GM23248 (cell line): Measurements from ENCODE around the gene CACNA1I. TPM values are rescaled to one million over a fixed set of nuclear protein-coding genes. Genes with fewer than 3 reads are reported as not detected.

Source experiments
- DNase-seq: peaks from one replicate; pipeline ENCODE4 v3.0.0-alpha.2; 2015
- H2AFZ ChIP-seq: fragments of 200-600 bp; sonication (generic); 2 replicates; pipeline ENCODE4 v1.6.1; 2016; ENCODE audit warnings: antibody characterized with exemption
- H3F3A ChIP-seq: fragments of 200-600 bp; sonication (generic); 2 replicates; pipeline ENCODE4 v1.6.1; 2016; ENCODE audit warnings: mild to moderate bottlenecking, antibody characterized with exemption, mixed run types; ENCODE audit not compliant: insufficient read depth
- H3K27ac ChIP-seq: fragments of 200-600 bp; sonication (generic); 2 replicates; pipeline ENCODE4 v1.5.1; 2016; ENCODE audit warnings: mild to moderate bottlenecking
- H3K27me3 ChIP-seq: fragments of 200-600 bp; sonication (generic); replicated peaks from 2 replicates; pipeline ENCODE4 v1.6.1; 2016; ENCODE audit warnings: mild to moderate bottlenecking; ENCODE audit not compliant: insufficient read depth
- H3K36me3 ChIP-seq: fragments of 200-600 bp; sonication (generic); 2 replicates; pipeline ENCODE4 v1.6.1; 2016; ENCODE audit warnings: low read depth, mild to moderate bottlenecking
- H3K4me1 ChIP-seq: fragments of 200-600 bp; sonication (generic); 2 replicates; pipeline ENCODE4 v1.6.1; 2016; ENCODE audit warnings: mild to moderate bottlenecking; ENCODE audit not compliant: insufficient read depth
- H3K4me2 ChIP-seq: fragments of 200-600 bp; sonication (generic); one replicate; pipeline ENCODE4 v1.6.1; 2016; ENCODE audit warnings: mild to moderate bottlenecking; ENCODE audit not compliant: unreplicated experiment
- H3K4me3 ChIP-seq: fragments of 200-600 bp; sonication (generic); 2 replicates; pipeline ENCODE4 v1.5.1; 2016; ENCODE audit warnings: mild to moderate bottlenecking
- H3K79me2 ChIP-seq: fragments of 200-600 bp; sonication (generic); 2 replicates; pipeline ENCODE4 v1.6.1; 2016; ENCODE audit warnings: mild to moderate bottlenecking; ENCODE audit not compliant: insufficient read depth
- H3K9ac ChIP-seq: fragments of 200-600 bp; sonication (generic); 2 replicates; pipeline ENCODE4 v1.6.1; 2016; ENCODE audit warnings: mild to moderate bottlenecking
- H3K9me2 ChIP-seq: fragments of 200-600 bp; sonication (generic); 2 replicates; pipeline ENCODE4 v1.6.1; 2016; ENCODE audit warnings: mixed run types, mild to moderate bottlenecking, moderate library complexity; ENCODE audit not compliant: insufficient read depth
- H3K9me3 ChIP-seq: fragments of 200-600 bp; sonication (generic); one replicate; pipeline ENCODE4 v1.6.1; 2017; ENCODE audit warnings: low read depth
- H4K20me1 ChIP-seq: fragments of 200-600 bp; sonication (generic); 2 replicates; pipeline ENCODE4 v1.6.0; 2016; ENCODE audit not compliant: insufficient read depth
- EZH2 ChIP-seq: fragments of 200-600 bp; sonication (generic); IDR thresholded peaks from 2 replicates; pipeline ENCODE4 v1.6.1; 2018; ENCODE audit warnings: antibody characterized with exemption, mild to moderate bottlenecking; ENCODE audit not compliant: insufficient read depth, poor library complexity, severe bottlenecking
- EZH2phosphoT487 ChIP-seq: fragments of 200-600 bp; sonication (generic); IDR thresholded peaks from 2 replicates; pipeline ENCODE4 v1.6.1; 2018; ENCODE audit warnings: antibody characterized with exemption, moderate library complexity, mild to moderate bottlenecking, low read depth; ENCODE audit not compliant: insufficient read depth
- WGBS, 2 experiments: methylation state at CpG; one replicate each; pipeline ENCODE4 v1.1.6; 2015 to 2017; ENCODE audit warnings: low lambda C conversion rate in 2 of 2, low coverage in 1 of 2; ENCODE audit errors: missing lambda C conversion rate in 2 of 2; 5-methylcytosine and 5-hydroxymethylcytosine counted together
- in situ Hi-C: fragments of 300-500 bp; cut with MboI; formaldehyde crosslinking; loops from 2 replicates; pipeline ENCODE4 v1.15.0; 2020
- polyA plus RNA-seq: library from polyadenylated mRNA; unstranded; fragments of >200 nt; fragmentation: Nextera tagmentation; extraction: Ambion mirVana; gene quantifications from 2 replicates; pipeline ENCODE4 v1.2.1, GENCODE V29; 2016
- total RNA-seq: library from RNA; depleted of rRNA; stranded (reverse); fragments of >200 nt; shearing (Covaris generic); gene quantifications from 2 replicates; pipeline ENCODE4 v1.2.3, GENCODE V29; 2014

Gene CACNA1I
- total and polyA plus RNA-seq, 2 experiments from 2014 or later: not detected

DNA sequence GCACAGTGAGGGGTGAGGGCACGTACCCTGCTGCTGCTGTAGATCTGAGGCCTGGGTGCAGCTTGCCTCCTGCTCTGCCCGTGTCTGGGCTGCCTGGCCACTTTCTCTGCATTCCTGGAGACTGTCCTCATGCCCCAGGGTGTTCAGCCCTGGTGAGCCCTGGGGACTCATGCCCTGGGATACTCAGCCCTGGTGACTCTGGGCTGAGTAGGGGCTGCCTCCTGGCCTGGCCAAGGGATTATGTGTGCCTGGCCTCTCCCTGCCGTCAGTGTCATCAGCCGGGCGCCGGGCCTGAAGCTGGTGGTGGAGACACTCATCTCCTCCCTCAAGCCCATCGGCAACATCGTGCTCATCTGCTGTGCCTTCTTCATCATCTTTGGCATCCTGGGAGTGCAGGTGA, 94.7 kb downstream of the CACNA1I start:
- no peak overlapping the region for H3K27ac ChIP-seq
- H4K20me1 ChIP-seq: no peaks in the 10 kb centered on the region
- no peaks in the 10 kb centered on the region for H3K4me1 ChIP-seq
- H3K36me3 ChIP-seq: no peaks in the 10 kb centered on the region
- peak; percentile 52 for DNase-seq
- peaks cover 37% of the 10 kb centered on the region for H3K27me3 ChIP-seq
- H3K9me3 ChIP-seq: no peaks in the 10 kb centered on the region
- no peaks in the 10 kb centered on the region for H3K9me2 ChIP-seq
- H3K4me3 ChIP-seq: no peak overlapping the region
- 8 to 19% methylated on average over 8 of the region's 8 CpGs for WGBS, 2 experiments
- no peak overlapping the region for H2AFZ ChIP-seq
- in situ Hi-C loops: no loop called here
- no peaks in the 10 kb centered on the region for H3K79me2 ChIP-seq
- no peaks in the 10 kb centered on the region for H3F3A ChIP-seq
- H3K9ac ChIP-seq: no peak overlapping the region
- TF ChIP-seq EZH2: no peak
- TF ChIP-seq EZH2phosphoT487: no peak
- H3K4me2 ChIP-seq: no peak overlapping the region

DNA sequence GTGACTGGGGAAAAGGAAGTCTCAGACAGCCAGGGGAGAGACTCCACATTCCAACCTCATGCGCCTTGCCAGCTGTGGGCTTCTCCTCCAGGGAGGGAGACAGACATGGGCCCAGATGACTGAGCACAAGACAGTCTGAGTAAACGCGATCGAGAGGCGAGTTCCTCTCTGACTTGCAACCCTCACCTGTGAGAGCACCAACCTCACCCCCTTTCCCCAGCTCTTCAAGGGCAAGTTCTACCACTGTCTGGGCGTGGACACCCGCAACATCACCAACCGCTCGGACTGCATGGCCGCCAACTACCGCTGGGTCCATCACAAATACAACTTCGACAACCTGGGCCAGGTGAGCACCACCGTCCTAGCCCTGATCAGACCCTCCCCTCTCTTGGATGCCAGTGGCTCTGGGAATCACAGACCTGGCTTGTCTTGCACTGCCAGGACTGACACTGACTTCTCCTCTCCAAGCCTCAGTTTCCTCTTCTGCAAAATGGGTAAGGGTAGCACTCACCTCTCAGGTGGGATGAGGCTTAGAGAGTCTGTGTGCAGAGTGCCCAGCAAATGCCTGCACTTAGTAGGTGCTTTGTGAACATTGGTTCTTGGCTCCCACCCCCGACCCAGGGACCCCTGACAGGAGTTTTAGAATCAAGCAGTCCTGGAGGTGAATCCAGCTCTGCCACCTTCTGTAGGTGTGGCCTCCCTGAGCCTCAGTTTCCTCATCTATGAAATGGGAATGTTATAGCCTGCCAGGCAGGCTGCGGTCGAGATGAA, 95.3 kb downstream of the CACNA1I start:
- no peaks in the 10 kb centered on the region for H3K9me2 ChIP-seq
- H3K9ac ChIP-seq: no peak overlapping the region
- H3K27ac ChIP-seq: no peak overlapping the region
- peaks cover 36% of the 10 kb centered on the region for H3K27me3 ChIP-seq
- no peaks in the 10 kb centered on the region for H3F3A ChIP-seq
- no peak overlapping the region for H3K4me2 ChIP-seq
- in situ Hi-C loops: no loop called here
- H3K4me3 ChIP-seq: no peak overlapping the region
- H3K36me3 ChIP-seq: no peaks in the 10 kb centered on the region
- H3K9me3 ChIP-seq: no peaks in the 10 kb centered on the region
- no peaks in the 10 kb centered on the region for H3K79me2 ChIP-seq
- TF ChIP-seq EZH2phosphoT487 (no peak), EZH2 (no peak)
- no peaks in the 10 kb centered on the region for H4K20me1 ChIP-seq
- H3K4me1 ChIP-seq: no peaks in the 10 kb centered on the region
- DNase-seq: no peak
- H2AFZ ChIP-seq: no peak overlapping the region
- 77 to 80% methylated on average over 16 of the region's 16 CpGs for WGBS, 2 experiments

DNA sequence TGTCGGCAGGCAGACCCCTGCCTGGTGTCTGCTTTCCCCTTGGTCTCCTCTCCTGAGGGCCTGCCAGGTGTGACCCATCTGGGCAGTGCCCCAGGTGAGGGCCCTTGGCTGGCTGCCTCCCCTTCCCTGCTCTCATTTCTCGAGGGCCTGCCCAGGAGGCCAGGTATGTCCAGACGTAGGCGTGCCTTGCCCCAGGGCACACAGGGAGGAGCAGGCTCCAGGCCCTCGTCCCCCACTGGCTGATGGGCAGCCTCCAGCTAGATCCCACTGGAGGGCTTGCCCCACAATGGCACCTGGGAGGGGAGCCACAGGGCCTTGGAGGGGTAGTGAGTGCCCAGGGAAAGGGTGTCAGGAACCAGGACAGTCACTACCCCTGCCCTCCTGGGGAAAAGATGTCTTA, 95.9 kb downstream of the CACNA1I start:
- DNase-seq: no peak
- WGBS, 2 experiments: 49 to 54% methylated on average over 5 of the region's 5 CpGs
- Histone ChIP-seq H3K9me2 (no peaks in the 10 kb centered on the region), H3K4me2 (no peak overlapping the region), H3K36me3 (no peaks in the 10 kb centered on the region), H3K4me3 (no peak overlapping the region), H4K20me1 (no peaks in the 10 kb centered on the region), H3K27me3 (peaks cover 30% of the 10 kb centered on the region), H3K27ac (no peak overlapping the region), H3K9ac (no peak overlapping the region), H2AFZ (no peak overlapping the region), H3F3A (no peaks in the 10 kb centered on the region), H3K79me2 (no peaks in the 10 kb centered on the region), H3K4me1 (no peaks in the 10 kb centered on the region), H3K9me3 (no peaks in the 10 kb centered on the region)
- in situ Hi-C loops: no loop called here
- TF ChIP-seq EZH2: no peak
- TF ChIP-seq EZH2phosphoT487: no peak

DNA sequence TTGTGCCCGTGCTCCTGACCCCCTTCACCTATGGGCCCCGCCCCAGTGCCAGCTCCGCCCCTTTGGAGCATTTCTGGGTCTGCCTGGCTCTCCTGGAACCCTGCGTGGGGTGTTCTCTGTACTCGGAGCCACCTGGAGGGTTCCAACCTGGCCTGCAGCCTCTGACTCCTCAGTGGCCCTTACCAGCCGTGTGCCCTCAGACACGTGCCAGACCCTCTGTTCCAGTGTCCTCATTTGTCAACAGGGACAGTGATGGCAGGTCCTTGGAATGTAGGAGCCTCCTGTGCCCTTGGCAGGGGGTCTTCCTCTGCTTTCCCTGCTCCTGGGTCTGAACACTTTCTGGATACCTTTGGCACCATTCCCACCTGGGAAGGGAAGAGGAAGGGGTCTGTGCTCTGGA, 96.4 kb downstream of the CACNA1I start:
- Histone ChIP-seq H3K9ac (no peak overlapping the region), H3K27me3 (peaks cover 25% of the 10 kb centered on the region), H4K20me1 (no peaks in the 10 kb centered on the region), H3K36me3 (no peaks in the 10 kb centered on the region), H2AFZ (no peak overlapping the region), H3K27ac (no peak overlapping the region), H3K9me2 (no peaks in the 10 kb centered on the region), H3K9me3 (no peaks in the 10 kb centered on the region), H3K4me2 (no peak overlapping the region), H3K4me3 (no peak overlapping the region), H3K79me2 (no peaks in the 10 kb centered on the region), H3F3A (no peaks in the 10 kb centered on the region), H3K4me1 (no peaks in the 10 kb centered on the region)
- DNase-seq: no peak
- TF ChIP-seq EZH2phosphoT487 (no peak), EZH2 (no peak)
- 12 to 20% methylated on average over 6 to 7 of the region's 7 CpGs for WGBS, 2 experiments
- in situ Hi-C loops: no loop called here
